Adrenal gland (tissue), 12 donors: ENCODE data around the gene IGFBP1. TPM values are rescaled to one million over a fixed set of nuclear protein-coding genes. Genes with fewer than 3 reads are reported as not detected.

Experiments used
- DNase-seq, 7 donors: peaks; one replicate each; pipeline ENCODE4 v3.0.0-alpha.2; 2019 to 2020
- H3K27ac ChIP-seq, 5 donors: fragments of 200-600 bp; sonication (generic) in 4 of 5; 1 replicate in 3 of 5; 2 replicates in 2 of 5; pipeline versions ENCODE4 v1.5.1 to v1.8.0; 2016 to 2020; ENCODE audit warnings: mild to moderate bottlenecking in 1 of 5
- H3K27me3 ChIP-seq: fragments of 200-600 bp; 2 replicates; pipeline ENCODE4 v1.8.0; 2021
- H3K36me3 ChIP-seq, 2 donors: fragments of 200-600 bp; replicated peaks in 1 of 2; 1 replicate in 1 of 2; 2 replicates in 1 of 2; pipeline versions ENCODE4 v1.5.1 to v1.8.0; 2018 to 2022
- H3K4me1 ChIP-seq, 2 donors: fragments of 200-600 bp; replicated peaks in 1 of 2; 1 replicate in 1 of 2; 2 replicates in 1 of 2; pipeline versions ENCODE4 v1.5.1 to v1.8.0; 2018 to 2021
- H3K4me3 ChIP-seq, 4 donors: fragments of 200-600 bp; sonication (generic) in 3 of 4; one replicate each; pipeline ENCODE4 v1.5.1; 2016 to 2018
- H3K9me3 ChIP-seq, 3 donors: fragments of 200-600 bp; sonication (generic) in 1 of 3; replicated peaks in 1 of 3; 1 replicate in 2 of 3; 2 replicates in 1 of 3; pipeline versions ENCODE4 v1.5.1 to v1.8.0; 2016 to 2021
- CTCF ChIP-seq, 6 experiments: fragments of 450-650 bp in 4 of 6; fragments of 200-600 bp in 2 of 6; sonication (generic) in 1 of 6; IDR thresholded peaks; 1 replicate in 5 of 6; 2 replicates in 1 of 6; pipeline versions ENCODE4 v1.5.1 to v1.8.0; 2016 to 2021; ENCODE audit warnings: antibody characterized with exemption in 6 of 6, mild to moderate bottlenecking in 2 of 6, moderate library complexity in 1 of 6
- POLR2A ChIP-seq, 2 donors: fragments of 450-650 bp; IDR thresholded peaks; one replicate each; pipeline ENCODE4 v1.6.1; 2017; ENCODE audit warnings: antibody characterized with exemption in 2 of 2, mild to moderate bottlenecking in 2 of 2, moderate library complexity in 1 of 2
- WGBS, 4 donors: extraction: QIAGEN DNeasy Blood & Tissue Kit in 2 of 4; methylation state at CpG; one replicate each; pipeline versions ENCODE4 v1.1.5 to v1.1.7; 2013 to 2017; 5-methylcytosine and 5-hydroxymethylcytosine counted together
- intact Hi-C, 2 donors: fragments of 100-400 bp; cut with DNase I; formaldehyde crosslinking; loops; one replicate each; pipeline versions ENCODE4 v1.14.1 to v1.15.0; 2022 to 2023
- polyA plus RNA-seq, 3 donors: library from polyadenylated mRNA; stranded (reverse); fragments of 200-250 nt in 2 of 3; fragments of 350-450 nt in 1 of 3; fragmentation: Illumina TruSeq in 1 of 3; extraction: RNeasy Lipid Tissue Mini Kit (QIAGEN cat#74804) in 1 of 3; gene quantifications; one replicate each; pipeline ENCODE4 v1.2.3, GENCODE V29; 2013 to 2014
- total RNA-seq, 9 donors: library from RNA; depleted of rRNA in 4 of 9; stranded (reverse); fragments of >200 nt in 4 of 9; fragments of 120-200 nt in 1 of 9; fragmentation: NEBNext Ultra II Directional in 1 of 9; extraction: Animal tissue kit (Norgen Biotek cat#: 25700) in 1 of 9; gene quantifications; one replicate each; pipeline versions ENCODE4 v1.1.0 to v1.2.4, GENCODE V29; 2013 to 2023
- donor health status: healthy with polysubstance abuse.
- donor health status: Bipolar disorder and iron deficiency.
- donor health status: DM: yes; HTN: yes; CAD: no.
- donor health status: DM: no; HTN: no; CAD: no.
- donor health status: DM: no; HTN: no; CAD: no.
- donor health status: DM: yes; HTN: yes; CAD: no.

Gene IGFBP1
- total and polyA plus RNA-seq, 12 donors: 0.15 to 1.2 (median 0.27) TPM; not detected in 6

GRCh38 chr7:45890902-45891461, 2.7 kb downstream of the IGFBP1 start:
- H3K27ac ChIP-seq: no peak overlapping the region
- peaks cover 27% of the 10 kb centered on the region for H3K27me3 ChIP-seq
- no peaks in the 10 kb centered on the region for H3K4me1 ChIP-seq
- H3K36me3 ChIP-seq: no peaks in the 10 kb centered on the region
- no peak overlapping the region for H3K4me3 ChIP-seq
- intact Hi-C loops: no loop called here
- WGBS, 4 donors: 26 to 32% (median 31%) methylated on average over 6 of the region's 6 CpGs
- H3K9me3 ChIP-seq: no peaks in the 10 kb centered on the region
- TF ChIP-seq POLR2A (IDR thresholded peaks at IDR 0.05) (no peak), CTCF (IDR thresholded peaks at IDR 0.05) (peak; percentile 34 to 71 (median 56))
- DNase-seq: no peak

- no peak for DNase-seq
- no peak overlapping the region for H3K27ac ChIP-seq
- intact Hi-C loops: no loop called here
- H3K27me3 ChIP-seq: peaks cover 24% of the 10 kb centered on the region
- H3K9me3 ChIP-seq: no peaks in the 10 kb centered on the region
- no peak overlapping the region for H3K4me3 ChIP-seq
- no peaks in the 10 kb centered on the region for H3K36me3 ChIP-seq
- WGBS, 4 donors: 73 to 87% (median 77%) methylated on average over 10 of the region's 10 CpGs
- TF ChIP-seq POLR2A (IDR thresholded peaks at IDR 0.05) (no peak), CTCF (IDR thresholded peaks at IDR 0.05) (no peak)
- no peaks in the 10 kb centered on the region for H3K4me1 ChIP-seq
Measured at GRCh38 chr7:45891462-45892402, 3.4 kb downstream of the IGFBP1 start.

- intact Hi-C loops: no loop called here
- TF ChIP-seq CTCF (IDR thresholded peaks at IDR 0.05) (no peak), POLR2A (IDR thresholded peaks at IDR 0.05) (no peak)
- H3K27me3 ChIP-seq: peaks cover 17% of the 10 kb centered on the region
- no peak for DNase-seq
- no peaks in the 10 kb centered on the region for H3K4me1 ChIP-seq
- H3K9me3 ChIP-seq: no peaks in the 10 kb centered on the region
- H3K4me3 ChIP-seq: no peak overlapping the region
- H3K27ac ChIP-seq: no peak overlapping the region
- WGBS, 4 donors: 70 to 85% (median 79%) methylated on average over 5 to 6 of the region's 6 CpGs
- no peaks in the 10 kb centered on the region for H3K36me3 ChIP-seq
Measured at GRCh38 chr7:45892407-45893035, 4.2 kb downstream of the IGFBP1 start.

- intact Hi-C loops: no loop called here
- DNase-seq: no peak
- Histone ChIP-seq H3K4me3 (no peak overlapping the region), H3K27ac (no peak overlapping the region), H3K27me3 (peaks cover 9% of the 10 kb centered on the region), H3K36me3 (no peaks in the 10 kb centered on the region), H3K9me3 (no peaks in the 10 kb centered on the region), H3K4me1 (no peaks in the 10 kb centered on the region)
- 63 to 66% (median 65%) methylated on average over 5 of the region's 5 CpGs for WGBS, 4 donors
- TF ChIP-seq CTCF (IDR thresholded peaks at IDR 0.05) (no peak), POLR2A (IDR thresholded peaks at IDR 0.05) (no peak)
Measured at GRCh38 chr7:45893374-45893995, 5.2 kb downstream of the IGFBP1 start.
